Caco-2 (cell line): Measurements from ENCODE around the gene SEZ6L. TPM values are rescaled to one million over a fixed set of nuclear protein-coding genes. Genes with fewer than 3 reads are reported as not detected.

Experiments used
- BruUV-seq: library from RNA; stranded (reverse); fragments of 400-500 nt; replicated peaks from 2 replicates; lab custom pipeline; 2021; lab: Mats Ljungman, UMichigan
- CTCF ChIA-PET: fragments of 300-600 bp; sonication (Branson Sonifier 250); formaldehyde crosslinking; loops from one replicate; lab custom pipeline; 2022; ENCODE audit warnings: antibody characterized with exemption; lab: Charles Lee
- POLR2A ChIA-PET: fragments of 300-600 bp; sonication (Branson Sonifier 250); formaldehyde crosslinking; loops from one replicate; lab custom pipeline; 2022; ENCODE audit warnings: antibody characterized with exemption; lab: Charles Lee
- DNase-seq, 2 experiments: peaks; one replicate each; pipeline versions ENCODE4 v3.0.0 to v3.0.0-alpha.2; 2020 to 2022
- H3K27me3 ChIP-seq: replicated peaks from 2 replicates; pipeline ENCODE4 v1.6.0; 2011; ENCODE audit warnings: low read length; ENCODE audit not compliant: control insufficient read depth, insufficient read depth
- H3K36me3 ChIP-seq: 2 replicates; pipeline ENCODE4 v1.5.1; 2011; ENCODE audit warnings: low read length; ENCODE audit not compliant: control insufficient read depth, insufficient read depth
- H3K4me1 ChIP-seq: fragments of 250-450 bp; sonication (Bioruptor Pico); 2 replicates; pipeline ENCODE4 v1.5.1; 2020; ENCODE audit warnings: mild to moderate bottlenecking
- H3K4me3 ChIP-seq: 2 replicates; pipeline ENCODE4 v1.5.1; 2011; ENCODE audit warnings: low read depth, mild to moderate bottlenecking, control low read depth, low read length
- H3K9me3 ChIP-seq: fragments of 250-450 bp; sonication (Bioruptor Pico); 2 replicates; pipeline ENCODE4 v1.5.1; 2020; ENCODE audit warnings: mild to moderate bottlenecking, moderate library complexity
- H3K27ac Mint-ChIP-seq: one replicate; pipeline ENCODE4 v1.8.0; 2022; ENCODE audit warnings: mixed read lengths; ENCODE audit not compliant: unreplicated experiment
- H3K27me3 Mint-ChIP-seq: one replicate; pipeline ENCODE4 v1.8.0; 2022; ENCODE audit warnings: mixed read lengths; ENCODE audit not compliant: insufficient read depth, unreplicated experiment
- H3K36me3 Mint-ChIP-seq: one replicate; pipeline ENCODE4 v1.8.0; 2022; ENCODE audit warnings: mild to moderate bottlenecking, mixed read lengths; ENCODE audit not compliant: insufficient read depth, unreplicated experiment
- H3K4me1 Mint-ChIP-seq: one replicate; pipeline ENCODE4 v1.8.0; 2022; ENCODE audit warnings: low read depth, mixed read lengths; ENCODE audit not compliant: unreplicated experiment
- H3K4me3 Mint-ChIP-seq: one replicate; pipeline ENCODE4 v1.8.0; 2022; ENCODE audit warnings: mild to moderate bottlenecking, moderate library complexity, mixed read lengths; ENCODE audit not compliant: unreplicated experiment
- H3K9me3 Mint-ChIP-seq: one replicate; pipeline ENCODE4 v1.8.0; 2022; ENCODE audit warnings: mixed read lengths; ENCODE audit not compliant: unreplicated experiment
- CTCF ChIP-seq, 2 experiments: fragments of 200-600 bp in 1 of 2; IDR thresholded peaks; 1 replicate in 1 of 2; 2 replicates in 1 of 2; pipeline versions ENCODE4 v1.5.1 to v1.8.0; 2011 to 2022; ENCODE audit warnings: antibody characterized with exemption in 1 of 2, control low read depth in 1 of 2, inconsistent platforms in 1 of 2, low read depth in 1 of 2, low read length in 1 of 2, mild to moderate bottlenecking in 1 of 2, moderate library complexity in 1 of 2; ENCODE audit not compliant: insufficient read depth in 1 of 2, severe bottlenecking in 1 of 2, unreplicated experiment in 1 of 2
- intact Hi-C: fragments of 100-400 bp; cut with micrococcal nuclease; formaldehyde crosslinking; loops from one replicate; pipeline ENCODE4 v1.10.0; 2022; ENCODE audit not compliant: unreplicated experiment
- total RNA-seq: library from RNA; stranded (reverse); gene quantifications from 2 replicates; pipeline ENCODE4 v1.2.3, GENCODE V29; 2022

The SEZ6L gene
- total RNA-seq, 1 experiment from 2014 or later, result not detected

- no peak overlapping the region for H3K4me3 Mint-ChIP-seq
- no peaks in the 10 kb centered on the region for H3K4me1 ChIP-seq
- no peak overlapping the region for H3K4me3 ChIP-seq
- H3K9me3 Mint-ChIP-seq, result no peaks in the 10 kb centered on the region
- TF ChIP-seq CTCF (IDR thresholded peaks at IDR 0.05; ENCODE audit: insufficient read depth in 1 of 2, low read depth in 1 of 2, low read length in 1 of 2, severe bottlenecking in 1 of 2, unreplicated experiment in 1 of 2), result no peak
- H3K27me3 Mint-ChIP-seq, result peaks cover 7% of the 10 kb centered on the region
- intact Hi-C loops, result no loop called here
- BruUV-seq, result no TSS peak
- H3K4me1 Mint-ChIP-seq, result no peaks in the 10 kb centered on the region
- no peaks in the 10 kb centered on the region for H3K36me3 ChIP-seq
- ChIA-PET POLR2A (no interaction called here), CTCF (no interaction called here)
- H3K27ac Mint-ChIP-seq, result no peak overlapping the region
- no peaks in the 10 kb centered on the region for H3K9me3 ChIP-seq
- H3K36me3 Mint-ChIP-seq, result no peaks in the 10 kb centered on the region
- DNase-seq, result no peak
- no peaks in the 10 kb centered on the region for H3K27me3 ChIP-seq
Observed at GRCh38 chr22:26141831-26142230, 27.4 kb upstream of the SEZ6L start.

- H3K9me3 ChIP-seq, result no peaks in the 10 kb centered on the region
- no peak overlapping the region for H3K4me3 Mint-ChIP-seq
- H3K27me3 Mint-ChIP-seq, result peaks cover 12% of the 10 kb centered on the region
- no TSS peak for BruUV-seq
- no peaks in the 10 kb centered on the region for H3K27me3 ChIP-seq
- no peaks in the 10 kb centered on the region for H3K4me1 Mint-ChIP-seq
- CTCF ChIA-PET, result interaction anchor here (0.6 to 1.4 kb wide), 2 partner anchors 187 to 1205 kb away, joined by 3 read pairs; no protein-coding TSS in a partner anchor
- no peaks in the 10 kb centered on the region for H3K9me3 Mint-ChIP-seq
- intact Hi-C loops, result no loop called here
- no peaks in the 10 kb centered on the region for H3K36me3 Mint-ChIP-seq
- no peak overlapping the region for H3K4me3 ChIP-seq
- DNase-seq, result no peak
- H3K36me3 ChIP-seq, result no peaks in the 10 kb centered on the region
- POLR2A ChIA-PET, result no interaction called here
- no peaks in the 10 kb centered on the region for H3K4me1 ChIP-seq
- H3K27ac Mint-ChIP-seq, result no peak overlapping the region
- TF ChIP-seq CTCF (IDR thresholded peaks at IDR 0.05; ENCODE audit: insufficient read depth in 1 of 2, low read depth in 1 of 2, low read length in 1 of 2, severe bottlenecking in 1 of 2, unreplicated experiment in 1 of 2), result no peak
Observed at GRCh38 chr22:26143806-26144325, 25.4 kb upstream of the SEZ6L start.

GRCh38 chr22:26159886-26160285 is 9.4 kb upstream of the SEZ6L start:
- H3K9me3 ChIP-seq, result no peaks in the 10 kb centered on the region
- Mint-ChIP-seq H3K27ac (no peak overlapping the region), H3K36me3 (no peaks in the 10 kb centered on the region), H3K27me3 (peaks cover 13% of the 10 kb centered on the region), H3K4me3 (no peak overlapping the region), H3K9me3 (no peaks in the 10 kb centered on the region), H3K4me1 (no peaks in the 10 kb centered on the region)
- intact Hi-C loops, result no loop called here
- no peaks in the 10 kb centered on the region for H3K36me3 ChIP-seq
- H3K4me3 ChIP-seq, result no peak overlapping the region
- no peak for DNase-seq
- POLR2A ChIA-PET, result no interaction called here
- no peak for TF ChIP-seq CTCF (IDR thresholded peaks at IDR 0.05; ENCODE audit: insufficient read depth in 1 of 2, low read depth in 1 of 2, low read length in 1 of 2, severe bottlenecking in 1 of 2, unreplicated experiment in 1 of 2)
- no peaks in the 10 kb centered on the region for H3K4me1 ChIP-seq
- CTCF ChIA-PET, result no interaction called here
- no TSS peak for BruUV-seq
- no peaks in the 10 kb centered on the region for H3K27me3 ChIP-seq
